OCI-LY7 (cell line): ENCODE data around the gene MDK. TPM values are rescaled to one million over a fixed set of nuclear protein-coding genes. Genes with fewer than 3 reads are reported as not detected.

Experiments
- BruUV-seq: library from RNA; stranded (reverse); fragments of 400-500 nt; replicated peaks from 2 replicates; lab custom pipeline; 2021; lab: Mats Ljungman, UMichigan
- CTCF ChIA-PET: fragments of 300-600 bp; sonication (Branson Sonifier 250); formaldehyde crosslinking; loops from one replicate; lab custom pipeline; 2022; ENCODE audit warnings: antibody characterized with exemption; ENCODE audit not compliant: unreplicated experiment; lab: Charles Lee
- POLR2A ChIA-PET: fragments of 300-600 bp; sonication (Branson Sonifier 250); formaldehyde crosslinking; loops from one replicate; lab custom pipeline; 2022; ENCODE audit warnings: antibody characterized with exemption; lab: Charles Lee
- DNase-seq: peaks from one replicate; pipeline ENCODE4 v3.0.0-alpha.2; 2015; ENCODE audit warnings: low spot score
- H2AFZ ChIP-seq: fragments of 200-600 bp; sonication (generic), shearing (Covaris generic); 2 replicates; pipeline ENCODE4 v1.6.1; 2014; ENCODE audit warnings: mild to moderate bottlenecking, antibody characterized with exemption, low read length, moderate library complexity
- H3K27ac ChIP-seq: fragments of 200-600 bp; sonication (generic); 2 replicates; pipeline ENCODE4 v1.5.1; 2014; ENCODE audit warnings: mixed run types, low read depth, mild to moderate bottlenecking, moderate library complexity, low read length, inconsistent platforms; ENCODE audit not compliant: poor library complexity, severe bottlenecking
- H3K36me3 ChIP-seq: fragments of 200-600 bp; sonication (generic); 2 replicates; pipeline ENCODE4 v1.6.1; 2014; ENCODE audit warnings: mild to moderate bottlenecking, antibody characterized with exemption, low read length, moderate library complexity, mixed read lengths; ENCODE audit not compliant: insufficient read depth
- H3K4me1 ChIP-seq: fragments of 200-600 bp; sonication (generic); 2 replicates; pipeline ENCODE4 v1.5.1; 2014; ENCODE audit warnings: mild to moderate bottlenecking, low read length; ENCODE audit not compliant: insufficient read depth, poor library complexity, severe bottlenecking
- H3K4me2 ChIP-seq: fragments of 200-600 bp; sonication (generic); 2 replicates; pipeline ENCODE4 v1.6.1; 2014; ENCODE audit warnings: mild to moderate bottlenecking, low read length
- H3K4me3 ChIP-seq: fragments of 200-600 bp; sonication (generic); 2 replicates; pipeline ENCODE4 v1.5.1; 2014; ENCODE audit warnings: mild to moderate bottlenecking, low read depth, low read length; ENCODE audit not compliant: poor library complexity, severe bottlenecking
- H3K79me2 ChIP-seq: fragments of 200-600 bp; sonication (generic); 2 replicates; pipeline ENCODE4 v1.6.1; 2016; ENCODE audit warnings: low read depth, mild to moderate bottlenecking, low read length, moderate library complexity, mixed read lengths; ENCODE audit not compliant: insufficient read depth
- H3K9me2 ChIP-seq: fragments of 200-600 bp; sonication (generic); 2 replicates; pipeline ENCODE4 v1.6.1; 2016; ENCODE audit warnings: mild to moderate bottlenecking, low read length, mixed read lengths; ENCODE audit not compliant: insufficient read depth
- H3K9me3 ChIP-seq: fragments of 200-600 bp; sonication (generic); 2 replicates; pipeline ENCODE4 v1.6.1; 2014; ENCODE audit warnings: mild to moderate bottlenecking, mixed run types, low read length, mixed read lengths
- H4K20me1 ChIP-seq: fragments of 200-600 bp; sonication (generic); 2 replicates; pipeline ENCODE4 v1.6.1; 2014; ENCODE audit warnings: mild to moderate bottlenecking, antibody characterized with exemption, low read length, moderate library complexity, mixed read lengths; ENCODE audit not compliant: insufficient read depth
- CTCF ChIP-seq: fragments of 200-600 bp; sonication (generic); conservative IDR thresholded peaks from 2 replicates; pipeline ENCODE4 v1.5.1; 2014; ENCODE audit warnings: mild to moderate bottlenecking, antibody characterized with exemption, low read length, moderate library complexity, mixed read lengths
- EZH2phosphoT487 ChIP-seq: fragments of 200-600 bp; sonication (generic); IDR thresholded peaks from 2 replicates; pipeline ENCODE4 v1.6.1; 2018; ENCODE audit warnings: low read depth, borderline replicate concordance, mild to moderate bottlenecking, mixed run types, antibody characterized with exemption, low read length, moderate library complexity, mixed read lengths
- intact Hi-C: fragments of 100-400 bp; cut with micrococcal nuclease; formaldehyde crosslinking; loops from one replicate; pipeline ENCODE4 v1.10.0; 2022; ENCODE audit not compliant: unreplicated experiment
- total RNA-seq, 2 experiments: library from RNA; depleted of rRNA in 1 of 2; stranded (reverse); fragments of >200 nt in 1 of 2; shearing (Covaris generic) in 1 of 2; gene quantifications; 2 replicates each; pipeline ENCODE4 v1.2.3, GENCODE V29; 2014 to 2022

Gene MDK
- total RNA-seq, 2 experiments from 2014 or later = 5.1 to 6.2 TPM

GRCh38 chr11:46426233-46426991 lies 44.9 kb downstream of the MDK start:
- intact Hi-C loops = no loop called here
- Histone ChIP-seq H3K27ac (no peak overlapping the region), H3K36me3 (peaks cover 6% of the 10 kb centered on the region; the same call in 1 of the 2 replicates), H2AFZ (no peak overlapping the region), H3K4me3 (no peak overlapping the region), H4K20me1 (no peaks in the 10 kb centered on the region), H3K79me2 (no peaks in the 10 kb centered on the region), H3K9me2 (no peaks in the 10 kb centered on the region), H3K4me1 (no peaks in the 10 kb centered on the region), H3K4me2 (no peak overlapping the region), H3K9me3 (no peaks in the 10 kb centered on the region)
- TF ChIP-seq EZH2phosphoT487 = no peak
- no peak for TF ChIP-seq CTCF
- BruUV-seq = no TSS peak
- ChIA-PET POLR2A (interaction anchor here (0.5 kb wide), 1 partner anchor 252 kb away, joined by 5 read pairs; no protein-coding TSS in a partner anchor), CTCF (no interaction called here)
- DNase-seq = no peak

- Histone ChIP-seq H3K27ac (no peak overlapping the region), H3K79me2 (no peaks in the 10 kb centered on the region), H2AFZ (no peak overlapping the region), H3K36me3 (peaks cover 7% of the 10 kb centered on the region; the same call in 1 of the 2 replicates), H4K20me1 (no peaks in the 10 kb centered on the region), H3K9me2 (no peaks in the 10 kb centered on the region), H3K4me1 (no peaks in the 10 kb centered on the region), H3K4me2 (no peak overlapping the region), H3K4me3 (no peak overlapping the region), H3K9me3 (no peaks in the 10 kb centered on the region)
- no TSS peak for BruUV-seq
- CTCF ChIA-PET = no interaction called here
- intact Hi-C loops = no loop called here
- no peak for TF ChIP-seq CTCF
- POLR2A ChIA-PET = no interaction called here
- no peak for DNase-seq
These were observed 45.9 kb downstream of the MDK start for GRCh38 chr11:46427364-46427763.

GRCh38 chr11:46429717-46430116 lies 48.2 kb downstream of the MDK start:
- H3K79me2 ChIP-seq = no peaks in the 10 kb centered on the region
- no peaks in the 10 kb centered on the region for H3K9me2 ChIP-seq
- TF ChIP-seq EZH2phosphoT487 = no peak
- no peak for TF ChIP-seq CTCF
- no peak overlapping the region for H3K27ac ChIP-seq
- H3K36me3 ChIP-seq = peaks cover 26% of the 10 kb centered on the region
- H4K20me1 ChIP-seq = no peaks in the 10 kb centered on the region
- H3K4me1 ChIP-seq = no peaks in the 10 kb centered on the region
- H3K4me3 ChIP-seq = no peak overlapping the region
- H3K4me2 ChIP-seq = no peak overlapping the region
- POLR2A ChIA-PET = interaction anchor here (1.3 kb wide), 1 partner anchor 13 kb away, joined by 4 read pairs; no protein-coding TSS in a partner anchor
- H3K9me3 ChIP-seq = no peaks in the 10 kb centered on the region
- BruUV-seq = no TSS peak
- CTCF ChIA-PET = no interaction called here
- H2AFZ ChIP-seq = no peak overlapping the region
- no peak for DNase-seq
- intact Hi-C loops = no loop called here
